Measurements from ENCODE around the gene TEKT3. TPM values are rescaled to one million over a fixed set of nuclear protein-coding genes. Genes with fewer than 3 reads are reported as not detected.

The TEKT3 gene
- total and polyA plus RNA-seq, 2 of the 4 experiments (the other 2 are of a cell fraction) = 0.15 TPM; not detected in 1

DNA sequence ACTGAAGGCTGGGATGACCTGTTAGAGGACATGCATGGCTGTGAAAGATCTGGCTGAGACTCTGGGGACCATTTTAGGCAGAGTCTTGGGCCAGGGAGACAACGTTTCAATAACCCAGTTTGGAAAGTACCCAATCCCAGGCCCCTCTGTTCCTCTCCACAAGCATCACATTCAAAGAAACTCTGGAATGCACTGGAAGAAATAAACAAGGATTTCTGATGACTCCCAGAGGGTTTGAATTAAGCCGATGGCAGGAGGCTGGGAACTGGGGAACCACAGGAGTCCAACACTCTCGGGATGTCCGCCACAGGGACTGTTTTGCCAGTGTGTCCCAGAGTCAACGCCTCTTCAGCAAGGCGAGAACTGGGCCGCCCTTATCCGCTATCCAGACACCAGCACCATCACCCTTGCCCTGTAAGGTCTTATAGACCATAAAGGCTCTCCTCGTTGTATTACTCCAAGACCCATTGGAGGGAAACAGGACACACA lies 79.6 kb downstream of the TEKT3 start:
- peaks cover 24% of the 10 kb centered on the region for H3K36me3 ChIP-seq (ENCODE audit: control insufficient read depth, insufficient read depth, low read length)
- peak overlapping the region; percentile 95 for H4K91ac ChIP-seq (ENCODE audit: insufficient read depth, low read depth, low read length)
- H2BK5ac ChIP-seq (ENCODE audit: low read depth, low read length, poor library complexity, severe bottlenecking) = peak overlapping the region; percentile 42
- intact Hi-C loops (cut with micrococcal nuclease) (loop anchor here (1.0 to 10.0 kb wide), 6 partner anchors 45 to 737 kb away; partner anchors contain the start of genes TEKT3, TTC19 and ZSWIM7), in situ Hi-C loops (cut with MboI; ENCODE audit: low sequenced_read_pairs) (loop anchor here (10.0 to 25.0 kb wide), 3 partner anchors 173 to 700 kb away; no protein-coding TSS in a partner anchor), dilution Hi-C loops (cut with HindIII; ENCODE audit: low sequenced_read_pairs, unreplicated experiment) (no loop called here)
- H3K4ac ChIP-seq (ENCODE audit: low read depth, low read length) = peak overlapping the region; percentile 95
- 2% methylated on average over 8 of the region's 9 CpGs; no CpG with 5 or more reads in 1 of the 2 experiments for WGBS, 2 experiments (ENCODE audit: extremely low coverage in 2 of 2, insufficient read length in 1 of 2)
- peak overlapping the region; percentile 95 for H2AK9ac ChIP-seq (replicated peaks; ENCODE audit: low read depth, low read length, poor library complexity)
- ChIA-PET CTCF (interaction anchor here (0.6 to 2.5 kb wide), 7 partner anchors 26 to 241 kb away, joined by 3 to 17 read pairs (median 4); no protein-coding TSS in a partner anchor), POLR2A (ENCODE audit: unreplicated experiment) (interaction anchor here (0.6 to 1.6 kb wide), 3 partner anchors 116 to 195 kb away, joined by 3 to 4 read pairs (median 3); no protein-coding TSS in a partner anchor)
- H4K20me1 ChIP-seq (ENCODE audit: insufficient read depth, low read length) = peaks cover 29% of the 10 kb centered on the region; the same call in 1 of the 2 replicates
- peak overlapping the region; percentile 38; the same call in 1 of the 2 replicates for H2BK20ac ChIP-seq (ENCODE audit: low read depth, low read length)
- peak overlapping the region; percentile 95 for H3K23ac ChIP-seq (ENCODE audit: low read depth, low read length)
- H3K9me1 ChIP-seq (ENCODE audit: insufficient read depth, low read length) = peaks cover 12% of the 10 kb centered on the region; the same call in 1 of the 2 replicates
- H3K18ac ChIP-seq (ENCODE audit: low read depth, low read length) = peak overlapping the region; percentile 79; the same call in 1 of the 2 replicates
- TF ChIP-seq, protein P1, sequence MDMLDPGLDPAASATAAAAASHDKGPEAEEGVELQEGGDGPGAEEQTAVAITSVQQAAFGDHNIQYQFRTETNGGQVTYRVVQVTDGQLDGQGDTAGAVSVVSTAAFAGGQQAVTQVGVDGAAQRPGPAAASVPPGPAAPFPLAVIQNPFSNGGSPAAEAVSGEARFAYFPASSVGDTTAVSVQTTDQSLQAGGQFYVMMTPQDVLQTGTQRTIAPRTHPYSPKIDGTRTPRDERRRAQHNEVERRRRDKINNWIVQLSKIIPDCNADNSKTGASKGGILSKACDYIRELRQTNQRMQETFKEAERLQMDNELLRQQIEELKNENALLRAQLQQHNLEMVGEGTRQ (IDR thresholded peaks at IDR 0.05; ENCODE audit: low read depth, low read length) = no peak
- TF ChIP-seq CHD1 (IDR thresholded peaks at IDR 0.05; ENCODE audit: low read depth, low read length) = no peak
- TF ChIP-seq RAD21 (IDR thresholded peaks at IDR 0.05; ENCODE audit: low read length) = no peak
- no peak for TF ChIP-seq MAFK (IDR thresholded peaks at IDR 0.05; ENCODE audit: low read depth, low read length)
- no peak for TF ChIP-seq MXI1 (IDR thresholded peaks at IDR 0.05; ENCODE audit: borderline replicate concordance, low read depth, low read length)
- TF ChIP-seq POLR2A (IDR thresholded peaks at IDR 0.05; ENCODE audit: low read depth, low read length) = no peak
- H3K56ac ChIP-seq (ENCODE audit: extremely low read depth, insufficient read depth, low read length) = peak overlapping the region; percentile 82; the same call in 1 of the 2 replicates
- peak overlapping the region; percentile 95 for H2AFZ ChIP-seq (replicated peaks; ENCODE audit: low read length, poor library complexity)
- H3K79me1 ChIP-seq (ENCODE audit: low read depth in 1 of 2, low read length in 2 of 2) = peaks cover 19 to 41% of the 10 kb centered on the region in 2 experiments
- H3K9me3 ChIP-seq (ENCODE audit: control insufficient read depth, insufficient read depth, low read length) = no peaks in the 10 kb centered on the region
- no TSS peak for BruUV-seq (replicated peaks)
- DNase-seq = no peak
- H3K4me1 ChIP-seq (ENCODE audit: control insufficient read depth, insufficient read depth, low read length) = peaks cover 10% of the 10 kb centered on the region
- peak overlapping the region; percentile 46 for H2AK5ac ChIP-seq (ENCODE audit: low read depth, low read length)
- peak overlapping the region; percentile 62; the same call in 1 of the 2 replicates for H4K5ac ChIP-seq (ENCODE audit: low read depth, low read length)
- peak overlapping the region; percentile 78 to 86 for H4K8ac ChIP-seq (ENCODE audit: low read depth in 2 of 2, low read length in 2 of 2)
- peak overlapping the region; percentile 76 for H3K4me3 ChIP-seq (ENCODE audit: insufficient read depth, low read depth, low read length)
- peak overlapping the region; percentile 93 for H2BK120ac ChIP-seq (ENCODE audit: low read depth, low read length)
- H3K4me2 ChIP-seq (ENCODE audit: low read depth, low read length) = peak overlapping the region; percentile 78
- peak overlapping the region; percentile 71; the same call in 2 of the 3 replicates for H2BK15ac ChIP-seq (ENCODE audit: low read depth, low read length)
- peak overlapping the region; percentile 88 for H3K27ac ChIP-seq (ENCODE audit: insufficient read depth, low read length)
- peak; percentile 3 for ATAC-seq (ENCODE audit: low read depth)
- H3K14ac ChIP-seq (replicated peaks; ENCODE audit: low read depth, low read length) = peak overlapping the region; percentile 94
- H3K9ac ChIP-seq (ENCODE audit: low read depth, low read length) = peak overlapping the region; percentile 98
- H3K27me3 ChIP-seq (ENCODE audit: control insufficient read depth, insufficient read depth, low read length) = peaks cover 22% of the 10 kb centered on the region
